MM.1S (cell line): ENCODE results near the gene GTF2IRD1.

ENCODE experiments used
- EZH2 ChIP-seq: fragments of 300-600 bp; sonication (generic); optimal IDR thresholded peaks from 2 replicates; pipeline ENCODE3; 2017; ENCODE audit warnings: low read depth, mild to moderate bottlenecking, antibody characterized with exemption, low read length, mixed read lengths
- EZH2phosphoT487 ChIP-seq: fragments of 300-600 bp; sonication (generic); IDR thresholded peaks from 2 replicates; pipeline ENCODE4 v1.6.1; 2018; ENCODE audit warnings: antibody characterized with exemption, low read length
- TF ChIP-seq, protein P1 (sequence below): fragments of 300-600 bp; sonication (generic); IDR thresholded peaks from 2 replicates; pipeline ENCODE4 v1.5.1; 2016; ENCODE audit warnings: antibody characterized with exemption, low read length, mixed read lengths

DNA sequence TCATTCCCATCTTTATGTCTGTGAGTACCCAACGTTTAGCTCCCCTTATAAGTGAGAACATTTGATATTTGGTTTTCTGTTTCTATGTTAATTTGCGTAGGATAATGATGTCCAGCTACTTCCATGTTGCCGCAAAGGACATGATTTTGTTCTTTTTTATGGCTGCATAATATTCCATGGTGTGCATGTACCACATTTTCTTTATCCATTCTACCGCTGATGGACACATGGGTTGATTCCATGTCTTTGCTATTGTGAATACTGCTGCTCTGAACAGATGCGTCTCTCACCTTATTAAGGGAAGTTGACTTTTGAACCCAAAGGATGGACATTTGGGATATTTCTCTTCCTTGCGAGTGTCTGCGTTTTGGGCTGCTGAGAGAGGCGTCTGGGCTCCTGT lies 50.2 kb downstream of the GTF2IRD1 start:
- TF ChIP-seq, protein P1, sequence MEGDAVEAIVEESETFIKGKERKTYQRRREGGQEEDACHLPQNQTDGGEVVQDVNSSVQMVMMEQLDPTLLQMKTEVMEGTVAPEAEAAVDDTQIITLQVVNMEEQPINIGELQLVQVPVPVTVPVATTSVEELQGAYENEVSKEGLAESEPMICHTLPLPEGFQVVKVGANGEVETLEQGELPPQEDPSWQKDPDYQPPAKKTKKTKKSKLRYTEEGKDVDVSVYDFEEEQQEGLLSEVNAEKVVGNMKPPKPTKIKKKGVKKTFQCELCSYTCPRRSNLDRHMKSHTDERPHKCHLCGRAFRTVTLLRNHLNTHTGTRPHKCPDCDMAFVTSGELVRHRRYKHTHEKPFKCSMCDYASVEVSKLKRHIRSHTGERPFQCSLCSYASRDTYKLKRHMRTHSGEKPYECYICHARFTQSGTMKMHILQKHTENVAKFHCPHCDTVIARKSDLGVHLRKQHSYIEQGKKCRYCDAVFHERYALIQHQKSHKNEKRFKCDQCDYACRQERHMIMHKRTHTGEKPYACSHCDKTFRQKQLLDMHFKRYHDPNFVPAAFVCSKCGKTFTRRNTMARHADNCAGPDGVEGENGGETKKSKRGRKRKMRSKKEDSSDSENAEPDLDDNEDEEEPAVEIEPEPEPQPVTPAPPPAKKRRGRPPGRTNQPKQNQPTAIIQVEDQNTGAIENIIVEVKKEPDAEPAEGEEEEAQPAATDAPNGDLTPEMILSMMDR = no peak
- TF ChIP-seq EZH2 (no peak), EZH2phosphoT487 (no peak)
